Stimulated activated CD8-positive, alpha-beta memory T cell treated with anti-CD3 and anti-CD28 coated beads, Interleukin-7, amount 100 ng/mL, for 1 hour (primary cell): ENCODE data around the gene ADSL.

ENCODE experiments used
- DNase-seq, 2 donors: peaks; one replicate each; pipeline ENCODE4 v3.0.0-alpha.2; 2020; ENCODE audit warnings: low read depth in 2 of 2

The ADSL gene

GRCh38 chr22:40405178-40406062, 59.1 kb downstream of the ADSL start:
- no peak for DNase-seq

DNA sequence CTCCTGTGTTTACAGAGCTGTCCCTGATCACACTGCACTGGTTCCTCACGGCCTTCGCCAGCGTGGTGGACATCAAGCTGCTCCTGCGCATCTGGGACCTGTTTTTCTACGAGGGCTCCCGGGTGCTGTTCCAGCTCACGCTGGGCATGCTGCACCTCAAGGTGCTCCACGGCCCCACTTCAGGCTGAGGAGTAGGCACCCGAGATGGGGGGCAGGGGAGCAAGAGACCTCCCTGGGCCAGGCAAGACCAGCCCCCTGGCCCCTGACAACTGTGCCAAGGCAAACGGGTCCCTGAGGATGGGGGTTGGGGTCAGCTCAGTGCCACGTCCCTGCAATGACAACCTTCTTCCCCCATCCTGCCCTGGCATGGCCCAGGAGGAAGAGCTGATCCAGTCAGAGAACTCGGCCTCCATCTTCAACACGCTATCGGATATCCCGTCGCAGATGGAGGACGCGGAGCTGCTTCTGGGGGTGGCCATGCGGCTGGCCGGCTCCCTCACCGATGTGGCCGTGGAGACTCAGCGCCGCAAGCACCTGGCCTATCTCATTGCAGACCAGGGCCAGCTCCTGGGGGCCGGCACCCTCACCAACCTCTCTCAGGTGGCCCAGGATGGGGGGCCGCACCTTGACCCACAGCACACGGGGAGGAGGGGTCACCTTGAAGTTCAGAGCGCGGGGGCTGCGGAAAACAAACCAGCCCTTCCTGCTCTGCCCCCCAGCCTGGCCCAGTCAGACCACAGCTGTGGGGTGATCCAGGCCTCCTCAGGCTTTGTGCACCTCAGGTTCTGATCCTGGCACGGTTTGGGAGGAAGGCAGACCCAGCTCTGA, 60.0 kb downstream of the ADSL start:
- DNase-seq: no peak

DNA sequence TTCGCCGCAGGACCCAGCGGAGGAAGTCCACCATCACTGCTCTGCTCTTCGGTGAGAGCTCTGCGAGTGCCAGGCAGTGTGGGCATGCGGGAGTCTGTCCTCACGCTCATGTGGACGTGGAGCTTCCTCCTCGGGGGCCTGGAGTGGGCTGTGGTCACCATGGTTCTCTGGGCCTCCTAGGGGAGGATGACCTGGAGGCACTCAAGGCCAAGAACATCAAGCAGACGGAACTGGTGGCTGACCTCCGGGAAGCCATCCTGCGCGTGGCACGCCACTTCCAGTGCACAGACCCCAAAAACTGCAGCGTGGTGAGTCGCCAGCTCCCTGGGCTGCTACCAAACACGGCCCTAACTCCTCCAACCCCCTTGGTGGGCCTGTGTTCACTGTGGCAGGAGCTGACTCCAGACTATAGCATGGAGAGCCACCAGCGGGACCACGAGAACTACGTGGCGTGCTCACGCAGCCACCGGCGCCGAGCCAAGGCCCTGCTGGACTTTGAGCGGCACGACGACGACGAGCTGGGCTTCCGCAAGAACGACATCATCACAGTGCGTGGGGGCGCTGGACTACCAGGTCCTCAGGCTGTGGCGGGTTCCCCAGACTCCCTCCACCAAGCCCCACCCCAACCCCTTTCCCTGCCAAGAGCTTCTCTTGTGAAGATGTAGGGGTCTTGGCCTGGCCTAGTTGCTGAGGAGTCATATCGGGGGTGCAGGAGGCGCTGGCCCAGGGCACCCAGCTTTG, 60.9 kb downstream of the ADSL start:
- DNase-seq: no peak

DNA sequence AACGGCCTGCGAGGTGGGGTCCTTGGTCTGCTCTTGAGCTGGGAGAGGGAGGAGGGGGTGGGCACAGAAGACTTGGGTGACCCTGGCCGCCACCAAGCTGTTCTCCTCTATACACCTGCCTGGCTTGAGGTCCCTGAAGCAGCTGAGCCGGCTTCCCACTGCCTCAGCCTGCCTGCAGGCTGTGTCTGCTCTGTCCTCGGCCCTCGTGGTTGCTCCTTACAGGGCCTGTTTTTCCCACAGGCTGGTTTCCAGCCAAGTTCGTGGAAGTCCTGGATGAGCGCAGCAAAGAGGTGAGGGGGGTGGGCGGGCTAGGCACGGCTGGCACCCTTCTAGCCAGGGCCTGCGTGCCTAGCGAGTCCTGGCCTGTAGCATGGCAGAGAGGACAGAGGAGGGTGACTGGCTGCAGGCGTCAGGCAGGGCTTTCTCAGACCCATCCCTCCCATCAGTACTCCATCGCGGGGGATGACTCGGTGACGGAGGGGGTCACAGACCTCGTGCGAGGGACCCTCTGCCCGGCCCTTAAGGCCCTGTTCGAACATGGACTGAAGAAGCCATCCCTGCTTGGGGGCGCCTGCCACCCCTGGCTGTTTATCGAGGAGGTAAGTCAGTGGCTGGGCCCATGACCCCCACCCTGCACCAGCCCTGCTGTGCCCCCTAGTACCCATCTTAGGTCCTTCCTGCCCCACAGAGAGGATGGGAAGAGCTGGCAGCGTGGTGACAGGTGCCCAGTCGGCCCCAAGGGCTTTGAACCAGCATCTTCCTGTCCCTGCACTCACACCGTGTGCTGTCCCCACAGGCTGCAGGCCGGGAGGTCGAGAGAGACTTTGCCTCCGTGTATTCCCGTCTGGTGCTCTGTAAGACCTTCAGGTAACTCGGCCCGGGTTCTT, 61.8 kb downstream of the ADSL start:
- no peak for DNase-seq

DNA sequence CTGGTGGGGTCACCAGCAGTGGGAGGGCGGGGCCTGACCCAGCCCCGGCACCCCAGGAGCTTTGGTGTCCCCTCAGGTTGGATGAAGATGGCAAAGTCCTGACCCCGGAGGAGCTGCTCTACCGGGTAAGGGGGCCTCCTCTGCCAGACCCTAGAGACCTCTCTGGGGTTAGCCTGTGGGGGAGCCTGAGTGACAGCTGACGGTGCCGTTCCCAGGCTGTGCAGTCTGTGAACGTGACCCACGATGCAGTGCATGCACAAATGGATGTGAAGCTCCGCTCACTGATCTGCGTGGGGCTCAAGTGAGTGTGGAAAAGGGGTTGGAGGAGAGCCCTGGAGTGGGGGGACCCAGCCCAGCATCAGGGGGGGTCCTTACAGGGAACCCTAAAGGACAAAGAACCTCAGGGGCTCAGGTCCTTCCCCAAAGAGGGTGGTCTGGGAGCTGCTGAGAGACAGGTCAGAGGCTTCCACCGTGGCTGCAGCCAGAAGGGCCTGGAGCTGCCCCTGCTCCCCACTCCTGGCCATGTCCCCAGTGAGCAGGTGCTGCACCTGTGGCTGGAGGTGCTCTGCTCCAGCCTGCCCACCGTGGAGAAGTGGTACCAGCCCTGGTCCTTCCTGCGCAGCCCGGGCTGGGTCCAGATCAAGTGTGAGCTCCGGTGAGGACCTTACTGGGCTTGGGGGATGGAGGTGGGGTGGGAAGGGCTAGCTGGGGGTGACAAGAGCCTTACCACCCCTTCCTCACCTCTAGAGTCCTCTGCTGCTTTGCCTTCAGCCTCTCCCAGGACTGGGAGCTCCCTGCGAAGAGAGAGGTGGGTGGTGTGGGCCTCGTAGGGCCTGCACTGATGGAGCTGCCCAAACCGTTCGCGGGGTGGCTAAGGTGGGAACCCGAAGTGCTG, 62.7 kb downstream of the ADSL start:
- DNase-seq: no peak

GRCh38 chr22:40409613-40410113, 63.4 kb downstream of the ADSL start:
- DNase-seq: no peak

GRCh38 chr22:40410272-40410671, 64.0 kb downstream of the ADSL start:
- no peak for DNase-seq

GRCh38 chr22:40410731-40411505, 64.6 kb downstream of the ADSL start:
- no peak for DNase-seq

- DNase-seq: no peak
Measured at GRCh38 chr22:40411506-40411861, 65.2 kb downstream of the ADSL start.

- no peak for DNase-seq
Measured at GRCh38 chr22:40412441-40412840, 66.1 kb downstream of the ADSL start.

- no peak for DNase-seq
Measured at GRCh38 chr22:40413873-40414272, 67.6 kb downstream of the ADSL start.

DNA sequence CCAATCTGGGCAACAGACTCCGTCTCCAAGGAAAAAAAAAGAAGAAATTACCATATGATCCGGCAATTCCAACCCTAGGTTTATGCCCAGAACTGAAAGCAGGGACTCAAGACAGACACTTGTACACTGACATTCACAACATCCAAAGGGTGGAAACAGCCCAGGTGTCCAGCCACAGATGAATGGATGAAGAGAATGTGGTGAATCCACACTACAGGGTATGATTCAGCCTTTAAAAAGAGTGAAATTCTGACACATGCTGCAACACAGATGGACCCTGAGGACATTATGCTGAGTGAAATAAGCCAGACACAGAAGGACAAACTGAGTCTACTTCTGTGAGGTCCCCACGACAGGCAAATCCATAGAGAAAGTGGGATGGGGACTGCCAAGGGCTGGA, 68.0 kb downstream of the ADSL start:
- DNase-seq: no peak

- DNase-seq: no peak
Measured at GRCh38 chr22:40414838-40415505, 68.7 kb downstream of the ADSL start.

DNA sequence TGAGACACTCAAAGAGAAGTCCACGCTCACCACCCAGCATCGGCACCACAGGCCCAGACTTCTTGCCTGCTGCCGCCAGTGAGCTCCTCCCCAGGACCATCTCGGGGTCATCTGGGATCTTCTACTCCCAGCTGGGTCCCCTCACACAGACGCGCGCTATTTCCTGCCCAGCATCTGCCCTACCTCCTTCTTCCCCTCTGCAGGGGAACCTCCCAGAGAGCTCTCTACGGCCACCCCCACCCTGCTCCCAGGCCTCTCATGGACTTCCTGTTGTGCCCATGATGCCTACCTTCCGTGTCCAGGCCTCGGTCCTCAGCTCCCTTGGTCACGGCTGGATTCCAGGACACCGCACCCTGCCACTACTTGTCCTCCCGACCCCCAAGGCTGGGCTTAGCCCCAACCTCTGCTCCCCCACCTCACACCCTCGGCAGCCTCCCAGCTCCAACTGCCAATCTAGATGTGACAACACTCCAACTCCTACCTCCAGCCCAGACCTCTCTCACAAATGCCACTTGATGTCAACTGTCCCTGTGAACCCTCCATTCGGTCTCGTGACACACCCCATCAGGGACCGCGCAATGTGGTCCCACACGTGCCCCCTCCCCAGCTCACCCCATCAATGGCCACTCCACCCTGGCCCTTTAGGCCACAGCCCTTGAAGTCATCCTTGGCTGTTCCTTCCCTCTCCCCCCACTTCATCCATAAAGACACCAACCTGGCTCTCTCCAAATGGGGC, 69.4 kb downstream of the ADSL start:
- DNase-seq: no peak

DNA sequence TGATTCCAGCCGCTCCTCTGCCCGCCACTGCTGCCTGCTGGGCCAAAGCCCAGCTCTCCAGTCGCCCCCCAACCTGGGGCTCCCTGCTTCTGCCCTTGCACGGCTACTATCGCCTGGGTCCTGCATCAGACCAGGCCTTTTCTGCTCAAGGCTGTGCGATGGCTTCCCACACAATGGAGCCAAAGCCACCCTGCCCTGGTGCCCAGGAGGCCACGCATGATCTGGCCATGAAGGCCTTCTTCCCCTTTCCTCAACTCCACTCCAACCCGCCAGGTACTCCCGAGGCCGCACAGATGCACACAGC, 69.9 kb downstream of the ADSL start:
- DNase-seq: no peak

DNA sequence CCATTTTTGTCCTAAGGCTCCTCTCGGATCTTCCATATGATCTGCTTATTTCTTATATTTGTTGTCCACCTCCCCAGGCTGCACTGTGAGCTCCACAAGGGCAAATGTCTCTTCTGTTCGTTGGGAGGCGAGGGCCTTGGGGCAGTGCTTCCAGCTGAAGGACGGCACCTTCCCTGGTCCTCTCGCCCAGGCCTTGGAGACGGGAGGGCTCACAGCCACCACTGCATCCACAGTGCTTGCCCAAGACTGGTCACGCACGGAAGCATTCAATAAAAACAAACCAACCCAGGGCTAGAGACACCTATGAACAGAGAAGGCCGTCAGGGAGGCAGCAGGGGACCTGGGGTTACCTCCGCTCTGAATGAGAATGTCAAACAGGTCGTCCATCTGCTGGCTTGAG, 70.3 kb downstream of the ADSL start:
- no peak for DNase-seq

DNA sequence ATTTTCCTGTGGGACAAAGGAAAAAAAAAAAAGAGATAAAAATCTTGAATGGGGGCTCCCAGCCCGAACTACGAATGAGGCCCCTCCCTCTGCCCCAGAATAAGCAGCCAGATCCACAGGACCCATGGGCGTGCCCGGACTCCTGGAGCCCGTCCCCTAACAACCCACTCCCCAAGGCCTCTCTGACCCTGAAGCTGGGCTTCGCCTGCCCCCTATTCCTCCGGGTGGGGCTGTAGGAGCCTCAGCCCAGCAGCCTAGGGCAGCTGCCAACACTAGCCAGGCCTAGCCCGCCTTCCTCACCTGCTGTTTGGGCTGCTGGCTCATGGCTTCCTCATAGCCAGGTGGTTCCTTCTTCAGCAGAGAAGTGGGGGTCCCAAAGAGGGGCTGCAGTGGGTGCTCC, 70.7 kb downstream of the ADSL start:
- no peak for DNase-seq

DNA sequence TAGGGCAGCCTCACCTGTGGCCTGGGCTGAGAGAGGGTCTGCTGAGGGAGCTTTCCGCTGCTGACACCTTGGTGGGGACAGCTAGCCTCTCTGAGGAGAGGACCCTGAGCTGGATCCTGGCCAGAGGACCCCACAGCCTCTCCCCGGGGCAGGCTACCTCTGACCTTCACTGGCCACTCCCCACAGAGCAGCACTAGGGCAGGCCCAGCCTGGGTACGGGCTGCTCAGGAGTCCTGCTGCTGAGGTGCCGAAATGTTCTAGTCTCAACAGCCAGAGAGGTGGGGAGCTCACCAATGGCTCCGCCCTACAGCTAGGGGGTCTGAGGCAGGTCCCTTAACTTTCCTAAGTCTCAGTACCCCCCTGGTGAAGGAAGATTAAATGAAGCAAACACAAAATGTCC, 71.6 kb downstream of the ADSL start:
- DNase-seq: no peak
